Heart left ventricle (tissue), 16 donors: Measurements from ENCODE around the gene SLC31A1. TPM values are rescaled to one million over a fixed set of nuclear protein-coding genes. Genes with fewer than 3 reads are reported as not detected.

Experiments
- ATAC-seq, 4 donors: fragments of 200-7000 bp; cut with Tn5 transposase; one replicate each; pipeline ENCODE4 v1.9.1; 2020 to 2022; ENCODE audit warnings: moderate library complexity in 4 of 4, mild to moderate bottlenecking in 3 of 4, moderate number of reproducible peaks in 1 of 4
- DNase-seq, 5 donors: peaks; one replicate each; pipeline ENCODE4 v3.0.0-alpha.2; 2020
- H3K27ac ChIP-seq, 12 donors: fragments of 200-600 bp; sonication (generic) in 4 of 12; one replicate each; pipeline versions ENCODE4 v1.5.0 to v1.8.0; 2016 to 2022; ENCODE audit warnings: mild to moderate bottlenecking in 2 of 12
- H3K27me3 ChIP-seq, 9 donors: fragments of 200-600 bp; sonication (generic) in 2 of 9; one replicate each; pipeline versions ENCODE4 v1.5.1 to v1.8.0; 2016 to 2022; ENCODE audit warnings: mild to moderate bottlenecking in 3 of 9
- H3K36me3 ChIP-seq, 9 donors: fragments of 200-600 bp; sonication (generic) in 2 of 9; one replicate each; pipeline versions ENCODE4 v1.5.0 to v1.8.0; 2018 to 2022; ENCODE audit warnings: mild to moderate bottlenecking in 2 of 9
- H3K4me1 ChIP-seq, 12 donors: fragments of 200-600 bp; sonication (generic) in 4 of 12; one replicate each; pipeline versions ENCODE4 v1.5.0 to v1.8.0; 2016 to 2022; ENCODE audit warnings: mild to moderate bottlenecking in 3 of 12
- H3K4me3 ChIP-seq, 12 donors: fragments of 200-600 bp; sonication (generic) in 4 of 12; one replicate each; pipeline versions ENCODE4 v1.5.0 to v1.8.0; 2017 to 2022; ENCODE audit warnings: mild to moderate bottlenecking in 9 of 12, moderate library complexity in 4 of 12
- H3K9me3 ChIP-seq, 12 donors: fragments of 200-600 bp; sonication (generic) in 4 of 12; one replicate each; pipeline versions ENCODE4 v1.5.0 to v1.8.0; 2016 to 2022; ENCODE audit warnings: mild to moderate bottlenecking in 1 of 12
- POLR2A ChIP-seq, 2 donors: fragments of 450-650 bp; IDR thresholded peaks; one replicate each; pipeline ENCODE4 v1.6.1; 2017; ENCODE audit warnings: antibody characterized with exemption in 2 of 2, mild to moderate bottlenecking in 2 of 2, moderate library complexity in 2 of 2
- WGBS, 4 donors: extraction: QIAGEN DNeasy Blood & Tissue Kit in 2 of 4; methylation state at CpG; one replicate each; pipeline versions ENCODE4 v1.1.5 to v1.1.7; 2013 to 2018; 5-methylcytosine and 5-hydroxymethylcytosine counted together
- intact Hi-C, 10 donors: fragments of 100-400 bp; cut with DNase I; formaldehyde crosslinking; loops; one replicate each; pipeline versions ENCODE4 v1.11.1 to v1.14.2; 2022
- polyA plus RNA-seq, 2 donors: library from polyadenylated mRNA; stranded (reverse); fragments of 200-250 nt; gene quantifications; one replicate each; pipeline ENCODE4 v1.2.3, GENCODE V29; 2013
- total RNA-seq, 9 donors: library from RNA; depleted of rRNA in 2 of 9; stranded (reverse); fragments of >200 nt in 2 of 9; fragmentation: NEBNext Ultra II Directional in 3 of 9; extraction: Animal tissue kit (Norgen Biotek cat#: 25700) in 3 of 9; gene quantifications; one replicate each; pipeline versions ENCODE4 v1.1.0 to v1.2.4, GENCODE V29; 2016 to 2023
- TF ChIP-seq, protein P1 (sequence below), 12 donors: fragments of 200-600 bp; sonication (generic) in 4 of 12; IDR thresholded peaks; one replicate each; pipeline versions ENCODE4 v1.5.0 to v1.8.0; 2018 to 2022; ENCODE audit warnings: antibody characterized with exemption in 12 of 12, mild to moderate bottlenecking in 5 of 12
- donor health status: ischemic (EF 13 %, LVEDD 7.1; RV severe dilation, severe dysfunction).
- donor health status: healthy with polysubstance abuse.
- donor health status: DM: no; HTN: yes; CAD: no.
- donor health status: DM: no; HTN: no; CAD: no.
- donor health status: ischemic (EF 25% LVEDD 6.9; RV normal size, moderate dysfunction).
- donor health status: ischemic (EF 25% LVEDD 5.7; RV mildly dilated, moderate dysfunction).
- donor health status: healthy.
- donor health status: DM: yes; HTN: yes; CAD: no.
- donor health status: ischemic (EF 35%, LVEDD 5.7; RV mildly dilated, moderate dysfunction).
- donor health status: nonischemic (EF 11% LVEDD 7.7; RV severe dilation, severe dysfunction).
- donor health status: DM: yes; HTN: yes; CAD: no.
- donor health status: PGD.
- donor health status: ischemic (EF 29% LVEDD 5.4; RV normal size, mild dysfunction).
- donor health status: nonischemic (EF 23%, LVEDD 6.1; RV moderate dilation, normal function).

Gene SLC31A1
- total and polyA plus RNA-seq, 11 donors, result 4.2 to 22.3 (median 10.7) TPM

DNA sequence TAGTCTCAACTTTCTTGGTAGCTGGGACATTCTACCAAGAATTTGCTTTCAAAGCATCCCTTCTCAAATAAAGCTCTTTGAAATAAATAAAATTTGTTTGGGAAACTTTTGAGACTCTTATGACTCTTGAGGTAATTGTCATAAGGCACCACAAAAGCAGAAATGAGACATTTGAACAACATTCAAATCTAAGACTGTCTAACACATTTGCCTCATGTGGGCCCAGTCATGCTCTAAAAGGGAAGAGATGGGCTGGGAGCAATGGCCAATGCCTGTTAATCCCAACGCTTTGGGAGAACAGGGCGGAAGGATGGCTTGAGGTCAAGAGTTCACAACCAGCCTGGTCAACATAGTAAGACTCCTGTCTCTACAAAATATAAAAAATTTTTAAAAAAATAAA lies 44.1 kb upstream of the SLC31A1 start:
- intact Hi-C loops, result no loop called here
- 94 to 98% (median 96%) methylated on average over 2 of the region's 2 CpGs for WGBS, 4 donors
- no peak for TF ChIP-seq POLR2A (IDR thresholded peaks at IDR 0.05)
- TF ChIP-seq, protein P1, sequence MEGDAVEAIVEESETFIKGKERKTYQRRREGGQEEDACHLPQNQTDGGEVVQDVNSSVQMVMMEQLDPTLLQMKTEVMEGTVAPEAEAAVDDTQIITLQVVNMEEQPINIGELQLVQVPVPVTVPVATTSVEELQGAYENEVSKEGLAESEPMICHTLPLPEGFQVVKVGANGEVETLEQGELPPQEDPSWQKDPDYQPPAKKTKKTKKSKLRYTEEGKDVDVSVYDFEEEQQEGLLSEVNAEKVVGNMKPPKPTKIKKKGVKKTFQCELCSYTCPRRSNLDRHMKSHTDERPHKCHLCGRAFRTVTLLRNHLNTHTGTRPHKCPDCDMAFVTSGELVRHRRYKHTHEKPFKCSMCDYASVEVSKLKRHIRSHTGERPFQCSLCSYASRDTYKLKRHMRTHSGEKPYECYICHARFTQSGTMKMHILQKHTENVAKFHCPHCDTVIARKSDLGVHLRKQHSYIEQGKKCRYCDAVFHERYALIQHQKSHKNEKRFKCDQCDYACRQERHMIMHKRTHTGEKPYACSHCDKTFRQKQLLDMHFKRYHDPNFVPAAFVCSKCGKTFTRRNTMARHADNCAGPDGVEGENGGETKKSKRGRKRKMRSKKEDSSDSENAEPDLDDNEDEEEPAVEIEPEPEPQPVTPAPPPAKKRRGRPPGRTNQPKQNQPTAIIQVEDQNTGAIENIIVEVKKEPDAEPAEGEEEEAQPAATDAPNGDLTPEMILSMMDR (IDR thresholded peaks at IDR 0.05), result no peak

DNA sequence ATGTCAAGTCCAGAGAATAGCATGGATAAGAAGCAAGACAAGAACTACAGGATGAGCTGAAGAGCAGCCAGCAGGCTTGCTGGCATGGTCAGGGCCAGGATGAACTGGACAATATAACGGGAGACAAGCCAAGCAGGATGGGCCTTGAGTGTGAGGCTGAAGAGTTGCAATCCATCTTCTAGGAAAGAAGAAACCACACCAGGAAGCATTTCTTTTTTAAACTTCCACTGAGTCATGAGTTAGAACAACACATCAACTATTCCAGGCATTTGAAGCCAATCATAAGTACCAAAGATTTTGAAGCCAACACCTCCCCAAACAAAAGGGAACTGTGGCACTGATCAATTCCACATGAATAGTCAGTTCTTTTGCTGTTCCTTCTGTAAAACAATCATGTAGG lies 43.3 kb upstream of the SLC31A1 start:
- no peaks in the 10 kb centered on the region for H3K9me3 ChIP-seq
- H3K36me3 ChIP-seq, result peaks cover 2 to 97% (median 93%) of the 10 kb centered on the region in 9 donors
- intact Hi-C loops, result no loop called here
- no peaks in the 10 kb centered on the region for H3K27me3 ChIP-seq
- no peak for TF ChIP-seq POLR2A (IDR thresholded peaks at IDR 0.05)
- TF ChIP-seq, protein P1 (IDR thresholded peaks at IDR 0.05), result no peak
- ATAC-seq (no peak), DNase-seq (no peak)
- peaks cover 0 to 14% (median 0%) of the 10 kb centered on the region in 12 donors for H3K4me1 ChIP-seq
- WGBS, 4 donors, result 54 to 100% (median 95%) methylated on average over 1 of the region's 1 CpG
- no peak overlapping the region for H3K4me3 ChIP-seq
- no peak overlapping the region for H3K27ac ChIP-seq

More for the DNA sequence above, 44.1 kb upstream of the SLC31A1 start:
- Histone ChIP-seq H3K36me3 (peaks cover 2 to 97% (median 93%) of the 10 kb centered on the region in 9 donors), H3K9me3 (no peaks in the 10 kb centered on the region), H3K27me3 (no peaks in the 10 kb centered on the region), H3K4me1 (peaks cover 0 to 16% (median 0%) of the 10 kb centered on the region in 12 donors), H3K4me3 (no peak overlapping the region), H3K27ac (peak overlapping the region in 1 of 12 donors; percentile 17)
- ATAC-seq (no peak), DNase-seq (no peak)

DNA sequence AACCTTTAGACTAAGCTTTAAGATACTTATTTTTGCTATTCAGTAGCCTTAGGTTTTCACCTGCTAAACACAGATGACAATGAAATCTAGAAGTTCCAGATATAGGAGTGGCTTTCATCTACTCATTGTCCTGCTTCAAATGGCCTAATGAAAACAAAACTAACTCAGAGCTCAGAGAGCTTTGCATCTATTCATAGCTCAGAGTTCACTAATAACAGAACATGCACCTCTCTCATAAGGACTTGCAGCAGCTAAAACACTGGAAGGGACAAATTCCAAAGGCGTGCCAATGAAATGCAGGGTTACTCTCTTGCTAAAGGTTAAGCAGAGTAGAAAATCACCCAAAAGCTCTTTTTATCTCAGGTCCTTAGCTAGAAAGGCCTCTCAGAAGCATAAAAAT lies 41.5 kb upstream of the SLC31A1 start:
- no peak for TF ChIP-seq POLR2A (IDR thresholded peaks at IDR 0.05)
- TF ChIP-seq, protein P1 (IDR thresholded peaks at IDR 0.05), result no peak
- DNase-seq (no peak), ATAC-seq (peak; percentile 74 to 82 (median 78))
- Histone ChIP-seq H3K9me3 (no peaks in the 10 kb centered on the region), H3K27ac (peak overlapping the region in 10 of 12 donors; percentile 5 to 70 (median 50)), H3K4me1 (peaks cover 0 to 11% (median 0%) of the 10 kb centered on the region in 12 donors), H3K4me3 (no peak overlapping the region), H3K36me3 (peaks cover 0 to 100% (median 96%) of the 10 kb centered on the region in 9 donors), H3K27me3 (no peaks in the 10 kb centered on the region)
- 0 to 62% (median 49%) methylated on average over 1 of the region's 1 CpG for WGBS, 4 donors
- intact Hi-C loops, result loop anchor here in 1 of 10 donors (10.0 kb wide), 1 partner anchor 95 kb away; the partner anchor contains the start of genes CDC26 and PRPF4

DNA sequence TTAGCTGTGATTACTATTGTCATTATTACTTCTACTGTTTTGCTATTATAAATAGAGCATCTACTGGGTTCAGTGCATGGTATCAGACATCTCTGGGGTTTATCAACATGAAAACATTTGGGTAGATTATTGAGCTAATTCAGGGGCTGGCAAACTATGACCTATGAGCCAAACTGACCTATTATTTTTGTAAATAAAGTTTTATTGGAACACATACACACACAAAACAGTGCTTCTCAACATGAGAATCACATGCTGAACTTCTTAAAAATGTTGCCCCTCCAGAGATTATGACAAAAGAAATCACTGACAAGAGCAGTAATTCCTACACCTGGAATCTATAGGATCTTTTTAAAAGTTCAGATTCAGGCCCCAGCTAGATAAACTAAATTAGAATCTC lies 40.2 kb upstream of the SLC31A1 start:
- Histone ChIP-seq H3K27me3 (no peaks in the 10 kb centered on the region), H3K27ac (no peak overlapping the region), H3K9me3 (no peaks in the 10 kb centered on the region), H3K4me1 (peaks cover 0 to 11% (median 0%) of the 10 kb centered on the region in 12 donors), H3K4me3 (no peak overlapping the region), H3K36me3 (peaks cover 0 to 100% (median 96%) of the 10 kb centered on the region in 9 donors)
- DNase-seq, result no peak
- TF ChIP-seq, protein P1 (IDR thresholded peaks at IDR 0.05), result no peak
- no peak for TF ChIP-seq POLR2A (IDR thresholded peaks at IDR 0.05)
- ATAC-seq, result no peak
- intact Hi-C loops, result loop anchor here in 1 of 10 donors (10.0 kb wide), 1 partner anchor 94 kb away; the partner anchor contains the start of genes CDC26 and PRPF4
